ENCODE results near the gene SERGEF.

Gene SERGEF

GRCh38 chr11:17766073-17766359, 246.8 kb downstream of the SERGEF start:
- no peak for DNase-seq

- DNase-seq = no peak
These were observed 247.3 kb downstream of the SERGEF start for GRCh38 chr11:17765356-17766072.

DNA sequence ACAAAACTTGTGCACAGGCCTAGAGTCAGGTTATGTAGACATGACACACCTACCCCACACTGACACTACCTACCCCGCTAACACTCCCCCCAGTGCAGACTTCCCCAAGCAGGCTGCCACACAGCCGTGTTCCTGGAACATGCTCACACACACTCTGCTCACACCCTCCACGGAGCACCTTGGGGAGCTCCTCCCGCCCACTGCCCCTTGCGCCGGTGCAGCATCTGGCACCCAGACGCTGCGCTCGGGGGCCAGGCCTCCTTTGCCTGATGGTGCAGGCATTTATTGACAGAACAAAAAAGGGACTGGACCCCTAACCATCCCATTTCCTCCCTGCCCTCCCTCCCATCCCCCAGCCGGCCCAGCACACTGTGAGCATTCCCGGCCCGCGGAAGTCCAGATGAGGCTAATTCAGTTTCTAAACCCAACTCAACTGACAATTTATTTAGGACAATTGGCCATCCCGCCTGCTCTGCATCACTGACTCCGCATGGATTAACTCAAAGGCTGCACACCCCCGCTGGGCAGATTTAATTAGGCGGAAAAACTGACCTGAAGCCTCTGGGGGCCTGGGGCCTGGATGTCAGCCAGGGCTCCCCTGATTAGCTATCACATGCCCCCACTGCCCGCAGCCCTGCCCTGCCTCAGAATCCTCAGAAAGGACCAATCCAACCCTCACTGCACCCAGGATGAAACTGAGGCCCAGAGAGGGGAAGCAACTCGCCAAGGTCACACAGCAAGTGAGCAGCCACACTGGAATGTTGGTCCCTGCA, 248.2 kb downstream of the SERGEF start:
- DNase-seq = no peak

DNA sequence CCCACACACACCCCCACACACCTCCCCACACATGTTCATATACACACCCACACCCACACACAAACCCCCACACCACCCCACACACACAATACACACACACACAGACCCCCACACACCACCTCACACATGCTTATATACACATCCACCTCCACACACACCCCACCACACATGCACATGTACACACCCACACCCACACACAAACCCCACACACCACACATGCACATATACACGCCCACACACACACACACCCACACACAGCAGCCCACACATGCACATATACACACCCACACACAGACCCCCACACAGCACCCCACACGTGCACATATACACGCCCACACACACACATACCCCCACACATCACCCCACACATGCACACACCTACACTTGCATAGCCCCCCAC, 249.1 kb downstream of the SERGEF start:
- no peak for DNase-seq

DNA sequence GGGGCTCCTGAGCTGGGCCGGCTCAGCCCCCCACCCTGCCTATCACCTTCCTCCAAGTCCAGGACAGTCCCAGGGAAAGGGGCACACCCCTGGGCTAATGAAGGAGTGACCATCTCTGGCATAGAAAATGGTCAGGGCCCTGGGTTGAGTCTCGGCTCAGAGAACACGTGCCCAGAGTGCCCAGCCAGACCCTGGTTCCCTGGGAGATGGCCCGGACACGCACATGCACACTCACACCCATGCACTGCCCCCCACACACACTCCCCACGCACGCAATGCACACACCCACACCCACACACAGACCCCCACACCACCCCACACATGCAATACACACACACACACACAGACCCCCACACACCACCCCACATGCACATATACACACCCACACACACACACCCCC, 249.6 kb downstream of the SERGEF start:
- DNase-seq = no peak

- DNase-seq = no peak
These were observed 250.4 kb downstream of the SERGEF start for GRCh38 chr11:17762309-17762974.

- DNase-seq = no peak
These were observed 252.5 kb downstream of the SERGEF start for GRCh38 chr11:17760102-17761029.

GRCh38 chr11:17755891-17756290, 257.0 kb downstream of the SERGEF start:
- DNase-seq = no peak

GRCh38 chr11:17753641-17754040, 259.2 kb downstream of the SERGEF start:
- DNase-seq = no peak

- DNase-seq = no peak
These were observed 259.7 kb downstream of the SERGEF start for GRCh38 chr11:17753153-17753552.

DNA sequence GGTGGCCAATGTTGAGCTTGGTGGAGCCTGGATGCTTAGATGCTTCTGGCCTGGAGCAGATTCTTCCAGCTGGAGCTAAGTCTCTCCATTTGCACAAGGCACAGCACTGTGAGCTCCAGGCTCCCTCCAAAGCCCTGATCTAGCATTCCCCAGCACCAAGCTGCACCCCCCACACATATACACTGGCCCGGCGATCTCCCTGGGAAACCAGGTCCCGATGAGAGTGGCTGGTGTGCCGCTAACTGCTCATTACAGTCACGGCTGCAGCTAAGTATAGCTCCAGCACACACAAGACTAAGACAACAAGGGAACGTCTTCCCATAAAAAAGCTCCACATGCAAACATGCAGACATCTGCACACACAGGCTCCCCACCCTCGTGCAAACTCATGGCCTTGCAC, 260.7 kb downstream of the SERGEF start:
- no peak for DNase-seq

DNA sequence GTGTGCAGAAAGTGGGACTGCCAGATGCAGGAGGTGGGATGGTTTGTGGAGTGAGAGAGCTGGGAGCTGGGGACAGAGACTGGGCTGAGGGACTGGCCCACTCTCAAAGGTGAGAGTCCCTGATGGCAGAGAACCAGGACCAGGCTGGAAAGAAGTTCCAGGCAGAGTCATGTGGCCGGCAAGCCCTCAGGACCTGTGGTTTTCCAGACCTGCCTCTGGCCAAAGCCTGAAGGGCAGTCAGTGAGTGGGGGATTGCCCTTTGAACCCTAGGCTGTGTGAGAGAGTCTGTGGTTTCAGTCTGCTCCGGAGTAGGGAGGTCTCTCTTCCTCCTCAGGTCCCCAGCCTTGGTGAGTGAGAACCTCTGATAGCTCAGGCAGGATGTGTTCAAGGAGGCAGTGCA, 261.3 kb downstream of the SERGEF start:
- no peak for DNase-seq

DNA sequence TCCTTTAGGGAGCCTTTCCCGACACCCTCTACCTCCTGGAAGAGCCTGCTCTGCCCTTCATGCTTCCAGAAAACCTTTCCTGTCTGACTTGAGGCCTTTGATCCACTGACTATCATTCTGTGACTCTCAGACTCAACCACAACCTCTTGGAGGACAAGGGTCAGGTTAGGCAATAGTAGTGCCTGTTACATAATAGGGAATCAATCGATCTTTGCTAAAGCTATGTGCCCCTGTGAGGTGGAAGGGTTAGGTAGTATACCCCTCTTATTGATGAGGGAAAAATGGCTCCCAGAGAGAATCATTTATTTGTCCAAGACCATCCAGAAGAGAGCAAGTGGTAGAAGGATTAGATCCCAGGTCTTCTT, 262.1 kb downstream of the SERGEF start:
- no peak for DNase-seq

GRCh38 chr11:17750013-17750800, 262.6 kb downstream of the SERGEF start:
- no peak for DNase-seq

GRCh38 chr11:17748761-17749721, 263.8 kb downstream of the SERGEF start:
- no peak for DNase-seq

- no peak for DNase-seq
These were observed 264.8 kb downstream of the SERGEF start for GRCh38 chr11:17748044-17748443.

GRCh38 chr11:17747131-17747955, 265.5 kb downstream of the SERGEF start:
- DNase-seq = no peak

- DNase-seq = no peak
These were observed 266.8 kb downstream of the SERGEF start for GRCh38 chr11:17746096-17746495.

- DNase-seq = no peak
These were observed 267.6 kb downstream of the SERGEF start for GRCh38 chr11:17745023-17745772.

All from stimulated activated naive CD4-positive, alpha-beta T cell (primary cell).